ENCODE results near the gene FOXP1.

Gene FOXP1

GRCh38 chr3:71583566-71584393 lies at the start of gene FOXP1:
Gene FOXP1 (minus strand): TSS chr3:71583728. CDS start chr3:71198381, 385,347 bp downstream.
- DNase-seq (ENCODE audit: extremely low spot score): peak; percentile 58
- POLR2A ChIA-PET: interaction anchor here (0.6 to 4.7 kb wide), 15 partner anchors 20 to 520 kb away, joined by 3 to 21 read pairs (median 3); no protein-coding TSS in a partner anchor
- CTCF ChIA-PET: no interaction called here
- TF ChIP-seq ZNF384 (IDR thresholded peaks at IDR 0.05): no peak
- 0 out of 2 replicates have a peak, but pooled peaks have one; percentile 8 for TF ChIP-seq FOXM1 (IDR thresholded peaks at IDR 0.05; ENCODE audit: borderline replicate concordance)
- TF ChIP-seq NFRKB (IDR thresholded peaks at IDR 0.05): no peak
- peak; percentile 72 for TF ChIP-seq TARDBP (IDR thresholded peaks at IDR 0.05)
- TF ChIP-seq PKNOX1 (IDR thresholded peaks at IDR 0.05): no peak
- TF ChIP-seq FOXK2 (IDR thresholded peaks at IDR 0.05): no peak
- TF ChIP-seq LEF1 (IDR thresholded peaks at IDR 0.05; ENCODE audit: borderline replicate concordance): peak; percentile 57; the same call in 1 of the 2 replicates
- TF ChIP-seq SP1 (IDR thresholded peaks at IDR 0.05): no peak
- TF ChIP-seq FOXA1 (IDR thresholded peaks at IDR 0.05): no peak
- TF ChIP-seq BHLHE40 (IDR thresholded peaks at IDR 0.05; ENCODE audit: borderline replicate concordance): no peak
- no peak for TF ChIP-seq CTBP1 (IDR thresholded peaks at IDR 0.05; ENCODE audit: borderline replicate concordance)
- TF ChIP-seq ARNT (IDR thresholded peaks at IDR 0.05): no peak
- no peak for TF ChIP-seq HDGF (IDR thresholded peaks at IDR 0.05; ENCODE audit: borderline replicate concordance)
- no peak for TF ChIP-seq SUZ12 (IDR thresholded peaks at IDR 0.05)
- no peak for TF ChIP-seq L3MBTL2 (conservative IDR thresholded peaks at IDR 0.05)
- no peak for TF ChIP-seq ELF4 (IDR thresholded peaks at IDR 0.05)

GRCh38 chr3:71629711-71630110 lies 46.2 kb upstream of the FOXP1 start:
- ChIA-PET POLR2A (no interaction called here), CTCF (no interaction called here)
- TF ChIP-seq ELF4 (IDR thresholded peaks at IDR 0.05) (no peak), HDGF (IDR thresholded peaks at IDR 0.05; ENCODE audit: borderline replicate concordance) (no peak), TARDBP (IDR thresholded peaks at IDR 0.05) (no peak), SP1 (IDR thresholded peaks at IDR 0.05) (no peak), FOXM1 (IDR thresholded peaks at IDR 0.05; ENCODE audit: borderline replicate concordance) (no peak), CTBP1 (IDR thresholded peaks at IDR 0.05; ENCODE audit: borderline replicate concordance) (no peak), NFRKB (IDR thresholded peaks at IDR 0.05) (no peak), L3MBTL2 (conservative IDR thresholded peaks at IDR 0.05) (no peak)
- DNase-seq (ENCODE audit: extremely low spot score): no peak

- POLR2A ChIA-PET: no interaction called here
Observed at GRCh38 chr3:71629289-71629688, 45.8 kb upstream of the FOXP1 start.

GRCh38 chr3:71628522-71628921 lies 45.0 kb upstream of the FOXP1 start:
- POLR2A ChIA-PET: no interaction called here
- TF ChIP-seq PKNOX1 (IDR thresholded peaks at IDR 0.05): no peak
- TF ChIP-seq FOXM1 (IDR thresholded peaks at IDR 0.05; ENCODE audit: borderline replicate concordance): no peak
- no peak for TF ChIP-seq ELF4 (IDR thresholded peaks at IDR 0.05)
- no peak for TF ChIP-seq ZNF384 (IDR thresholded peaks at IDR 0.05)
- no peak for TF ChIP-seq BHLHE40 (IDR thresholded peaks at IDR 0.05; ENCODE audit: borderline replicate concordance)
- TF ChIP-seq LEF1 (IDR thresholded peaks at IDR 0.05; ENCODE audit: borderline replicate concordance): no peak
- TF ChIP-seq CTBP1 (IDR thresholded peaks at IDR 0.05; ENCODE audit: borderline replicate concordance): no peak
- no peak for TF ChIP-seq L3MBTL2 (conservative IDR thresholded peaks at IDR 0.05)
- no peak for TF ChIP-seq ARNT (IDR thresholded peaks at IDR 0.05)
- TF ChIP-seq FOXK2 (IDR thresholded peaks at IDR 0.05): no peak
- TF ChIP-seq NFRKB (IDR thresholded peaks at IDR 0.05): no peak
- TF ChIP-seq SUZ12 (IDR thresholded peaks at IDR 0.05): no peak
- TF ChIP-seq SP1 (IDR thresholded peaks at IDR 0.05): no peak
- no peak for TF ChIP-seq HDGF (IDR thresholded peaks at IDR 0.05; ENCODE audit: borderline replicate concordance)
- TF ChIP-seq TARDBP (IDR thresholded peaks at IDR 0.05): no peak
- no peak for TF ChIP-seq FOXA1 (IDR thresholded peaks at IDR 0.05)
- DNase-seq (ENCODE audit: extremely low spot score): no peak
- CTCF ChIA-PET: no interaction called here

More at GRCh38 chr3:71629289-71629688, 45.8 kb upstream of the FOXP1 start:
- no peak for DNase-seq (ENCODE audit: extremely low spot score)
- no peak for TF ChIP-seq ELF4 (IDR thresholded peaks at IDR 0.05)
- no peak for TF ChIP-seq SP1 (IDR thresholded peaks at IDR 0.05)
- TF ChIP-seq FOXM1 (IDR thresholded peaks at IDR 0.05; ENCODE audit: borderline replicate concordance): no peak
- TF ChIP-seq PKNOX1 (IDR thresholded peaks at IDR 0.05): no peak
- TF ChIP-seq ARNT (IDR thresholded peaks at IDR 0.05): no peak
- TF ChIP-seq L3MBTL2 (conservative IDR thresholded peaks at IDR 0.05): no peak
- TF ChIP-seq NFRKB (IDR thresholded peaks at IDR 0.05): no peak
- no peak for TF ChIP-seq FOXA1 (IDR thresholded peaks at IDR 0.05)
- no peak for TF ChIP-seq ZNF384 (IDR thresholded peaks at IDR 0.05)
- TF ChIP-seq FOXK2 (IDR thresholded peaks at IDR 0.05): no peak
- TF ChIP-seq HDGF (IDR thresholded peaks at IDR 0.05; ENCODE audit: borderline replicate concordance): no peak
- TF ChIP-seq BHLHE40 (IDR thresholded peaks at IDR 0.05; ENCODE audit: borderline replicate concordance): no peak
- TF ChIP-seq TARDBP (IDR thresholded peaks at IDR 0.05): no peak
- no peak for TF ChIP-seq CTBP1 (IDR thresholded peaks at IDR 0.05; ENCODE audit: borderline replicate concordance)
- CTCF ChIA-PET: no interaction called here

GRCh38 chr3:71625676-71626075 lies 42.1 kb upstream of the FOXP1 start:
- no peak for TF ChIP-seq FOXK2 (IDR thresholded peaks at IDR 0.05)
- no peak for TF ChIP-seq LEF1 (IDR thresholded peaks at IDR 0.05; ENCODE audit: borderline replicate concordance)
- TF ChIP-seq ARNT (IDR thresholded peaks at IDR 0.05): no peak
- TF ChIP-seq SP1 (IDR thresholded peaks at IDR 0.05): no peak
- no peak for TF ChIP-seq SUZ12 (IDR thresholded peaks at IDR 0.05)
- no peak for TF ChIP-seq FOXA1 (IDR thresholded peaks at IDR 0.05)
- TF ChIP-seq ZNF384 (IDR thresholded peaks at IDR 0.05): no peak
- TF ChIP-seq TARDBP (IDR thresholded peaks at IDR 0.05): no peak
- TF ChIP-seq PKNOX1 (IDR thresholded peaks at IDR 0.05): no peak
- TF ChIP-seq CTBP1 (IDR thresholded peaks at IDR 0.05; ENCODE audit: borderline replicate concordance): no peak
- TF ChIP-seq BHLHE40 (IDR thresholded peaks at IDR 0.05; ENCODE audit: borderline replicate concordance): no peak
- no peak for TF ChIP-seq FOXM1 (IDR thresholded peaks at IDR 0.05; ENCODE audit: borderline replicate concordance)
- no peak for TF ChIP-seq ELF4 (IDR thresholded peaks at IDR 0.05)
- TF ChIP-seq L3MBTL2 (conservative IDR thresholded peaks at IDR 0.05): no peak
- TF ChIP-seq HDGF (IDR thresholded peaks at IDR 0.05; ENCODE audit: borderline replicate concordance): no peak
- no peak for TF ChIP-seq NFRKB (IDR thresholded peaks at IDR 0.05)
- DNase-seq (ENCODE audit: extremely low spot score): no peak
- ChIA-PET CTCF (interaction anchor here (0.5 kb wide), 1 partner anchor 25 kb away, joined by 6 read pairs; no protein-coding TSS in a partner anchor), POLR2A (no interaction called here)

Data from HEK293T (cell line).